T47D (cell line): ENCODE data around the gene HNF1B.

Source experiments
- DNase-seq, 2 experiments: peaks; one replicate each; pipeline versions ENCODE4 v3.0.0 to v3.0.0-alpha.2; 2011 to 2012; ENCODE audit warnings: low read depth in 1 of 2, low spot score in 1 of 2
- JUND ChIP-seq: IDR thresholded peaks from 2 replicates; pipeline ENCODE4 v1.6.1; 2012; ENCODE audit warnings: low read depth
- in situ Hi-C: cut with HindIII; loops from 2 replicates; pipeline ENCODE4 v1.10.0; 2016; ENCODE audit warnings: low sequenced_read_pairs, low pct_unique_long_range_greater_than_20kb

The HNF1B gene

DNA sequence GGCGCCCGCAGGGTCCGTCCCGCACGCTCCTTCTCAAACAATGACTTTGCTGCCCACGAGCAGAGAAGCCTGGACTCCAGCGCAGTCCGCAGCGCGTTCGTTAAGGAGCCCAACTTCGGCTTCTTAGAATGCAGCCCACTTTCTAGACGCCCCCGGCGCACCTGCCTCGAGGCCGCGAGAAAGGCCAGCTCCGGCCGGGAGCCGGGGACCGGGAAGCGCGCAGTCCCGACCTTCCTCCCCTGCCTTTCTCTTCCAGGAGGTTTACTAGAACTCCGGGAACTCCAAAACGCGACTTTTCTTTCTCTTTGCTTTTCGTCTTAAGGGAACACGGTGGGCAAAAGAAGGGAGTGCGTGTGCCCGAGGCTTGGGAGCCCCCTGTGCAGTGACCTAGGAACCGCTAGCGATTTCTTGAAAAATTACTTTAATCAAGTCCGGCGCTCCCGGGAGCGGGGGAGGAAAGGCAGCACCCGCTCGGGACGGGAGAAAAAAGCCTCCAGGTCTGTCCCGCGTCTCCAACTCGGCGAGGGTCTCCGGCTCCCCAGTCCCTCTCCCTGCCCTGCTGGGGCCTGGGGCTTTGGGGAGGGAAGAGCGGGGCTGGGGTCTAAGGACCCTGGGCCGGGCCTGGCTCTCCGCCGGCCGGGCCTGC is 2.6 kb downstream of the HNF1B start:
- in situ Hi-C loops: no loop called here
- DNase-seq: peak in 1 of 2 experiments; percentile 86

DNA sequence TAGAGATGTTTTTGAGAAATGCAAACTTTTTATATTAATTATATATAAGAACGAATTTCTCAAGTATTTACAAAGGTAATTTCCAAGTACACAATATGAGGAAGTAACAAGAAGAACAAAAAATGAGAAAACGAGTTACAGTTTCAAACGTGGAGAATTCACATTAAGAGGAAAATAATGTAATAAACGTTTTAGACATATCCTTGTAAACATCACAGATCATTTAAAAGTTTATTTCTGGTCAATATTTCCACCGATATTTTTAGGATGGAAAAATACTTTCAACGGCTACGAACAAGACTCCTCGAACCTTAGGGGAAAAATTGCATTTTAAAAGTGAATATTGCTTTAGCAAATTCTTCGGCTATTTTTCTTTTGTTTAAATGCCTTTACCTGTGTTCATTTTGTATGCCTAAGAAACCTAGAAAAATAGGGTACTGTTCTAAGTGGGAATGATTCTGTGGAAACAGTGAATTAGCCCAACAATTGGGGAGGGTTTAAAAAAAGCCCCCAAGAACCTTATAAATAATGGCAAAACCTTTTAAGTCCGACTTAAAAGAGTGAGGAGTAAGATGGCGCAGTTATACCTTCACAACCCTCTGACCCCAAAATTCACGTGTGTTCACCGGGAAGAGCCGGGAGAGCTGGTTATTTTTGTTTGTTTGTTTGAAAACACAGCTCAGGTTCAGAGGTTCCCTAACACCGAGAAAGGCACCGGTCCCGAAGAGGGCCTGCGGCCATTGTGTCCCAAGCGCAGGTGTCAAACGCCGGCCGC is 3.3 kb downstream of the HNF1B start:
- in situ Hi-C loops: no loop called here
- TF ChIP-seq JUND: no peak
- peak in 1 of 2 experiments; percentile 85 for DNase-seq

More for the DNA sequence above, 2.6 kb downstream of the HNF1B start:
- TF ChIP-seq JUND: no peak

DNA sequence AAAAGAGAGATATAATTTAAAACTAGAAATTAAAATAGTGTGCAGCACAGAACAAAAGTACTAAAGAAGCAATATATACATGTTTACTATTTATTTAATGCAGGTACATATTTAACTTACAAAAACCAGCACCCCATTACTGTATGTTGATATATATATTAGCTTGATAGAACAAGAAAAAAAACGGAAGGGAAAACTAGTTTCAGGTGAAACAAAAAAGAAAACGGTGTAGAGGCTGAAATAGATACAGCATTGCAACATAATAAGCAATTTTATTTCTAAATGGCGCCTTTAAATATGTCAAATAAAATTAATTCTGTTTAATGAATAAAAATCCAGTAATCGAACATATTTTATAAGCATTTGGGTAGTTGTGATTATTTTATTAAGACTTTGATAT is 3.9 kb downstream of the HNF1B start:
- no peak for DNase-seq
- TF ChIP-seq JUND: no peak
- in situ Hi-C loops: no loop called here

DNA sequence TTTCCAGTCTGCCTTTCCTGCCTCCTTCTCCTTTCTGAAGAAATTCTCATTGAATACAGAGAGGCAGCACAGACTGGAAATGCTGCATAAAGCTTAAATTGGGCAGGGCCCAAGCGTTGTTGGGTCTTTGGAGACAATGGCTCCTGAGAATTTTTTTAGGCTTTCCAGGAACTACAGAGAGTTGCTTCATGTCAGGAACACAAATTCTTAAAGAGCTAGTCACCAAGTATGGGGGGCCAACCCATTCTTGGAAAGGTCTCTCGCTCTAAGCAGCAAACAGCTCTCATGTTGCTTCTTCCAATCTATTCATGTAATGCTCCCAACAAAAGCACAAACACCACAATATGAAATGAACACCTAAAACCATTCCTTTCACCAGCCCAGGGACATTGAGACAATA is 6.9 kb downstream of the HNF1B start:
- in situ Hi-C loops: no loop called here
- no peak for DNase-seq
- no peak for TF ChIP-seq JUND

DNA sequence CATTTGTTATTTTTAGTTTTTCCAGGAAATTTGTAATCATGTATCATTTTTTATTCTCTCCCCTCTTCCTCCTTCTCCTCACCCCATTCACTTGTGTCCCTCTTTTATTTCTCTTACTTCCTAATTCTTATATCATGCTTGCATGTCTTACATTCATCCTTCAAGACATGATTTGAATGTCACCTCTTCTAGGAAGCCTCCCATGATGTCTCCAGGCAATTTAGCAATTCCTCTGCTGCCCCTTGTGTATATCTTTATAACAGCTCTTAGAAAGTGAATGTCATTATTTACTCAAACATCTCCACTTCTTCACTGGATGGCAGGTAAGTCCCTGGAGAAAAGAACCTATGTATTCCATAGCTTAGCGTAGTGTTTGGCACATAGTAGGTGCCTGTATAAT is 7.8 kb downstream of the HNF1B start:
- in situ Hi-C loops: no loop called here
- no peak for TF ChIP-seq JUND
- DNase-seq: peak in 1 of 2 experiments; percentile 61

DNA sequence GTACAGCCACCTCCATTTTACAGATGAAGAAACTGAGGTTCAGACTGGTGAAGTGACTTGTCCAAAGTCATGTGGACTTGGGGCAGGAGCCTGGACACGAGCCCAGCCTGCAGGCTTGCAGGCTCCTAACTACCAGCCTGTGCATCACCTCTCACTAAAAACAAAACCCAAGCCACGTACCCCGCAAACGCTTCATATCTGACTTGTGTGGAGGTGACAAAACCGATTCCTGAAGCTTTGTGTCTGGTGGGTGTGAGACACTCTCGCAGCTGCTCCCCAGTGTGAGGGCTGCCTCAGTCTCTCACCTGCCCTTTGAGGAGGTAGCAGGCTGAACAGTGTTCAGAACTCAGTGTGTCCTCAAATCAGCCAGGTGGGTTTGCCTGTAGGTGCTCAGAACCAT is 8.4 kb downstream of the HNF1B start:
- no peak for DNase-seq
- in situ Hi-C loops: no loop called here
- no peak for TF ChIP-seq JUND

DNA sequence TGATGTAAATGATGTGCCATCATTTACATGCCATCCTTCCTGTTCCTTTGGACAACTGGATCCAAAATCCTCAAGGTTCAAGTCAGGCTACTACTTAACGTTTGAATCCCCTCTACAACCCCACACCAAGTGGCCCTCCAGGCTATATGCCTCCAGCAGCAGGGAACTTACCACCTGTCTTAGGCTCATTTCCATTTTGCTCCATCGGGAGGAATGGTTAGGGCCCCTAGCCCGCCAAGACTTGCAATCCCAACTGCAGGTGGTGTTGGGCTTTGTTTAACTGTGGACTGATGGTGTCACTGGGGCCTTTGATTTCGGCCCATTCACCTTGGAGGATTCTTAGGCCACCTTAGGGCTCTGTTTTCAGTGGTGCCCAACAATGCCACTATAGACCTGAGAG is 9.7 kb downstream of the HNF1B start:
- no peak for DNase-seq
- in situ Hi-C loops: no loop called here
- no peak for TF ChIP-seq JUND

DNA sequence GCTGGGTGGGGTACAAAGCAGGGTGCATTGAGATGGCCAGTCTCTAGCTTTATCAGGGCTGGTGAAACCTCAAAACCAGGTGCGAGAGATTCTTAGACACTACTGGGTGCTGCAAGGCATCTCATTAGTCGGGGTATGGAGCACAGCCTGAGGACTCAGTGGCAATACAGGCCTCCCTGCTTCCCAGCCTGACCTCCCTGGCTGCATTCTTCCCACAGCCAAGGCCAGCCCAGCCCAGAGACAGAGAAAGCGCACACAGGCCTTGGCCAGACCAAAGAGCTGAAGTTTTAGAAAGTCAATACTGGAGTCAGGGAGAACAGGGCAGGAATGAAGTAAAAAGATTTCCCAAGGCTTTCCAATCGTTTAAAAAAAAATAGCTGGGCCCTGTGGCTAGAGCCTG is 12.5 kb downstream of the HNF1B start:
- in situ Hi-C loops: no loop called here
- no peak for DNase-seq
- TF ChIP-seq JUND: no peak

DNA sequence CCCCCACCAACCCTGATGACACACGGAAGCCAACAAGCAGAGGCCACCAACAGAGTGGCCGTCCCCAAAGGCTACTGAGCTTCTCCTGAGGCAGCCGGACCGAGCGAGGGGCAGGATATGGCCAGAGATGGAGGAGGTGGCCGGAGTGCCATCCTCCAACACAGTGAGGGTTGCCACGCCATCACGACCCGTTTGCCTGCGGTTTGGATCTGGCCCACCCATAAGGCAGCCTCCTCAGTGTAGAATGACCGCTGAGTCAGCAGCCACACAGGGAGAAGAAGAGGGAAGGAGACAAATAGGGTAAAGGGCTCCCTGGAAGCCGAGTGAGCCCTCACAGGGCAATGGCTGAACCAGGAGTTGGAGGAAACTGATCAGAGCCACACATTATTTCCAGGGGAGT is 13.8 kb downstream of the HNF1B start:
- in situ Hi-C loops: no loop called here
- DNase-seq: no peak
- no peak for TF ChIP-seq JUND

DNA sequence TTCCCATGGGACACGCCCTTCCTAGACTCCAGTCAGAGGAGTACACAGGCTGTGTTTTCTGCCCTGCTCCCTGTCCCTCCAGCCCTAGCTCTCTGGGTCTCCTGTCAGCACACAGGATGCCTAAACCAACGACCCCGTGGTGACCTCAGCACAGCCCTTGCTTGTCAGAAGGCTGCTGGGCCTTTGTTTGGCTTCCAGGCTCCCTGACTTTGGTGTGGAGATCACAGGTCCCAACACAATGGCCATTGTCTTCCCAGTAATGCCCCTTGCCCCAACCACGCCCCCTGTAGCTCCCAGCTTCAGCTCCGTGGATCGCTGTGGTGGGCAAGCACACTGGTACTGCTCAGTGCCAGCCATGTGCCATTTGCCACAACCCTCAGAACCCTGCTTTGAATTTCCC is 15.0 kb downstream of the HNF1B start:
- in situ Hi-C loops: no loop called here
- no peak for TF ChIP-seq JUND
- DNase-seq: no peak

DNA sequence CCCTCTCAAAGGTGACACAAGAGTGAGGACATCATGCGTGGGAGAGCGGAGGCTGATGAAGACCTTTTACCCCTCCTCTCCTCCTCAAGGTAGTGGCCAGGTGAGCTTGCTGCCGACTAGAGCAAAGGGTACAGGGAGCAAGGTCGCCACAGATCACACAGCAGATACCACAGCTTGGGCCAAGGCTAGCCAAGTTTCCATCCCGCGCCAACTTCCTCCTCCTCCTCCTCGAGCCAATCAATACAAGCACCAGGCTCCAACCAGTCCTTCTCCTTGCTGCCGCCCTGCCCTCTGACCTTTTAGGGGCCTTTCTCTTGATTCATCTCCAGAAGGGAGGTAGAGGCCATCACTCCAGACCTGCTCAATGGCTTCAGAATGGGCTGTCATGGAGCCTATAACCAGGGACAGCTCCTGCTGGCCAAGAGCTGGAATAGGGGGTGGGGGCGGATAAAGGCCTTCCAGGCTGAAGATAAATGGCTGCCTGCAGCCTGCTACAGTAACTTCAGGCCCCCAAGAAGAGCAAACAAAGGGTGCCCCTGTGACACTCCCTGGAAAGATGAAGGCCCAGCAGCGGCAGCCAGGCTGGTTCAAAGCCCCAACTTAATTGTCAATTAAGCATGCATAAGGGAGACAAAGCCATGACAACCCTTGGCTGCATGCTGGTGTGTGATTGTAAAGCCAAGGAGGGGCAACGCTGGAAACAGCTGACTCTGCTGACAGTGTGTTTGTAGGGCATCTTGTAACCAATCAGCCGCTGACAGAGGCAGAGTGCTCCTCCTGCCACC is 17.8 kb downstream of the HNF1B start:
- in situ Hi-C loops: no loop called here
- no peak for TF ChIP-seq JUND
- DNase-seq: no peak

DNA sequence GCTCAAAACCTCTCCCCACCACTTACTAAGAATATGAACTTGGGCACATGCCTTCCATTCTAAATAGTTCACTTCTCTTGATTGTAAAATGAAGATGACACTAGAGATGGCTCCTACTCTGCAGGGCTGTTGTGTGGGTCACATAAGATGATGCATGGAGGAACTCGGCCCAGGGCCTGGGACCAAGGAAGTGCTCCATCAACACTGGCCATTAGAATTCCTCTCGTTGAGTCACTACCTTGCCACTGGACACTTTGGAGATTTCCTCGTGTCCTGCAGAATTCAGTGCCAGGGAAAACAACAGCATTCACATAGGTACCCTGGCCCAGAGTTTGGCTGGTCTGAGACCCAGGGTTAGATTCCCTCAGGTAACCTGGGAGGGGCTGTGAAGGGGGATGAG is 18.6 kb downstream of the HNF1B start:
- DNase-seq: no peak
- in situ Hi-C loops: no loop called here
- TF ChIP-seq JUND: no peak

DNA sequence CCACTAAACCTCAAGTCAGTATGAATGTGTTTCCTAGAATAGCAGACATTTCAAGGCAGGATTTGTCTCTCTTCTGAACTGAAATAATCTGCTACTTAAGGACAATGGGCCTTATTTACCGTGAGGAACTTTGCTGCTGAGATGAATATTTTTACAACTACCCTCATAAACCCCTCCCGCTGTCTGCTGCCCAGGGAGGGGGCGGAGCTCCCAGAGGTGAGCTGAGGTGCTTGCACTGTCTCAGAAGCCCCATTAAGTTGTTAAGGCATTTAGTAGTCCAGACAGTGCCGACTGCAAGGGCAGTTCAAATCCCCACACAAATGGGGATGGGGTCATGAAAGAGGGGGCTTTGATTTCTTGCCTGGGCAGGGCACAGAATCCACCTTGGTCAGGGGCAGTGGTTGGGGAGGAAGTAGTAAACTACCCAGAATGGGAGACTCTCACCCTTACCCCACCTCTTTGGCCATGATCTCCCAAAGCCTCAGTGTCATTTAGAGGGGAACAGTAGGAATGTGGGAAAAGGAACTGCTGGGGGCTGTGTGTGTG is 19.2 kb downstream of the HNF1B start:
- no peak for TF ChIP-seq JUND
- in situ Hi-C loops: no loop called here
- no peak for DNase-seq
